NCI-H2081 treated with DMSO at 0.1 percent for 48 hours (cell line): ENCODE results near the gene MADD.

ENCODE experiments used
- DNase-seq: peaks from one replicate; lab custom pipeline; 2025; lab: John Stamatoyannopoulos, UW

MADD gene

GRCh38 chr11:47269829-47270305, at the start of gene MADD:
Gene MADD (plus strand): TSS chr11:47270133.
- peak; percentile 70 for DNase-seq

GRCh38 chr11:47220401-47220821, 49.5 kb upstream of the MADD start:
- no peak for DNase-seq

- DNase-seq, result no peak
Observed at GRCh38 chr11:47222696-47223095, 47.2 kb upstream of the MADD start.

GRCh38 chr11:47225552-47226400, 44.2 kb upstream of the MADD start:
- DNase-seq, result no peak

GRCh38 chr11:47229161-47229560, 40.8 kb upstream of the MADD start:
- no peak for DNase-seq

GRCh38 chr11:47233051-47233450, 36.9 kb upstream of the MADD start:
- DNase-seq, result no peak

- no peak for DNase-seq
Observed at GRCh38 chr11:47233989-47234668, 35.8 kb upstream of the MADD start.

GRCh38 chr11:47234669-47235100, 35.2 kb upstream of the MADD start:
- peak; percentile 75 for DNase-seq

GRCh38 chr11:47235163-47235562, 34.8 kb upstream of the MADD start:
- no peak for DNase-seq

GRCh38 chr11:47236482-47236881, 33.5 kb upstream of the MADD start:
- DNase-seq, result no peak

GRCh38 chr11:47239852-47240251, 30.1 kb upstream of the MADD start:
- no peak for DNase-seq

GRCh38 chr11:47241841-47242301, 28.1 kb upstream of the MADD start:
- DNase-seq, result no peak

- DNase-seq, result no peak
Observed at GRCh38 chr11:47242596-47243192, 27.2 kb upstream of the MADD start.

GRCh38 chr11:47243454-47243853, 26.5 kb upstream of the MADD start:
- DNase-seq, result no peak

- DNase-seq, result no peak
Observed at GRCh38 chr11:47244448-47245350, 25.2 kb upstream of the MADD start.

GRCh38 chr11:47245611-47246357, 24.1 kb upstream of the MADD start:
- DNase-seq, result no peak

- DNase-seq, result no peak
Observed at GRCh38 chr11:47247502-47247901, 22.4 kb upstream of the MADD start.

- DNase-seq, result no peak
Observed at GRCh38 chr11:47248304-47248663, 21.6 kb upstream of the MADD start.

GRCh38 chr11:47248664-47249377, 21.1 kb upstream of the MADD start, which contains the start of gene ACP2:
Gene ACP2 (minus strand): TSS chr11:47248814. CDS start chr11:47248789, 25 bp downstream.
- DNase-seq, result peak; percentile 63

GRCh38 chr11:47249378-47249715, 20.6 kb upstream of the MADD start:
- DNase-seq, result no peak
